GM18909 (cell line): ENCODE data around the gene ZSWIM9.

Source experiments
- ATAC-seq: cut with Tn5 transposase; IDR thresholded peaks from one replicate; pipeline ENCODE4 v1.9.1; 2021; ENCODE audit warnings: mild to moderate bottlenecking; ENCODE audit not compliant: unreplicated experiment, poor library complexity

ZSWIM9 gene

DNA sequence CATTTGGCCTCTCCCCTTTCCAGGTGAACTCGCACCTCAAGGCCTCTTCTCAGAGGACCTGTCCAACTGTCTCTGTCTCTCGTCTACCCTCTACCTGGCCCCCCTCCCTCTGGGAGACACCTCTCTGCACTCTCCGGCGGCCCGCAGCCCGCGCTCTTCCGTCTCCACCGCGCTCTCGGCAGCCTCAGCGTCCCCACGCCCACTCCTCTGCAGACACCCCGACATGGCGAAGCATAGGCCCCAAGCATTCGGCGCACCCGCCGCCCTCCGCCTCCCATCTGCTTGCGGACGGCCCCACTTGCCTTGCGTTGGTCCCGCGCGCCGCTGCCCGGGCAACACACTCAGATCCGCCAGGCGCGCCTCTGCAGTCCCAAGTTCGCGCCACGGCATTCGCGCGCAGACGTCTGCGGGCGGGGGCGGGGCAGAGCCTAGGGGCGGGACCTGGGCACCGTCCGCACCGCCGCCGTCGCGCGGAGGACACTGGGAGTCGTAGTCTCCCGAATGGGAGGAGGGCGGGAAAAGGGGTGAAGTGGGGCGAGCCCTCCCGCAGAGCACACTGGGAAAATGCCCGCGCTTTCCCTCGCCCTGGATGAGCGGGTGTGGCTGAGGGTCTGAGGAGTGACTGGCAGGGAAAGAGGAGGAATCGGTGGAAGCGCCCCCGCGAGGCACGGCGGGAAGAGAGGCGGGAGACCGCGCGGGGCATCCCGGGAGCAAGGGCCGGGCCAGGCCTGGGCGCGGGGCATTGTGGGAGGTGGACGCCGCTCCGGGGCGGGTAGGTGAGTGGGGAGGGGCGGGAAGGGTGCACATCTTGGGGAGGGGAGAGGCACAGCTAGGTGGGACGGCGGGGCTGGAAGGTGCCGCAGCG, at the start of gene ZSWIM9, which contains the start of gene LIG1:
Gene ZSWIM9 (plus strand): TSS at position 742 of the 865 bp plus-strand sequence. CDS start 1,123 bp downstream, outside the sequence.
Gene LIG1 (minus strand): TSS at position 406 of the 865 bp plus-strand sequence. CDS start 4,778 bp downstream, outside the sequence.
- peak; percentile 80 for ATAC-seq

DNA sequence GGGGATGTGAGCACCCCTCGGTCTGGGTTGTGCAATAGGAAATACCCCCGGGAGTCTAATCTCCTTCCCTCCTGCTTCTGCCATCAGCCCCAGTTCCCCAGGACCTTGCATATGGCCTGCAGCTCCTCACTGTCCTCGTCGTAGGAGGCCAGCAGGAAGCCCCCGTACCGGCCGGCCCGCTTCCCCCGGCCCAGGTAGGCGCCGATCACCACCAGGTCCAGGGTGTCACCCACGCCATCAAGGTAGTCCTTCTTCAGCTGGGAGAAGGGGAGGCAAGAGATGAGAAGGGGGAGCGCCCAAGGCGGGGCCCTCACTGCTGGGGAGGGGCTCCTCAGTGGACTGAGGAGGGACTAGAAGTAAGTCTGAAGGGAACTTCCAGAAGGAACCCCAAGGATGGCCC, 49.4 kb upstream of the ZSWIM9 start:
- no peak for ATAC-seq

DNA sequence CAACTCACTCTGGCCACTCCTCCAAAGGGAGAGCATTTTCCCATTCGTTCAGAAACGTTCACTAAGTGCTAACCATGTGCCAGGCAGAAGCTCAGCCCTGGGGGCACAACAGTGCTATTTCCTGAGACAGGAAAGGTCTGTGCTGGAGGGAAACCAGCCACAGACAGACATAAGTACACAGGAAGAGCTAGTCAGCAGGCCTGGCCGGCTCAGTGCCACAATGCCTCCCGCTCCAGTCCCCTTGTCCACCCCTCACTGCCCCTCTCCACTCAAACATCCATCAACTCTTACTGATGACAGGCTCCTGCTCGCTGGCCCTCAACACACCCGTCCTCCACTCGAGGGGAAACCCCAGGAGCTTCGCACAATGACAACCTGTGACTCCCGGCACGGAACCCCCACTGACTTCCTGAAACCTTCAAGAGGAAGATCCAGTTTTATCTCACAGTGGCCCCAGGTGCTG, 48.5 kb upstream of the ZSWIM9 start:
- ATAC-seq = no peak

DNA sequence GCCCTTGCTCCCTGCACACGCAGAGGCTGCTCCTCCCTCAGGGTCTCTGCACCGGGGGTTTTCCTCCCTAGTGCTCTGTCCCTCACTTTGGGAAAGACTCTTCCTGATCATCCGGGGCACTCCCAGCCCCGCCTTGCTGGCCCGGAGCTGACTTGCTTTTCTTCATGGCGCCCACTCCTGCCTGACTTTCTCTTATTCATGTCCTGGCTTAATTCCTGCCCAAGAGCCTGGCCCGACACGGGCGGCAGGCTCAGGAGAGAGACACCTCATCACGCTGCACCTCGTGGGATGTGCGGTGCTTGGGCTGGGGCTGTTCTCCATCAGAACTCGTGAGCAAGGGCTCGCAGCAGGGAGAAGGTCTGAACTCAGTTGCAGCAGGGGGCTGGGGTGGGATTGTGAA, 48.1 kb upstream of the ZSWIM9 start:
- ATAC-seq = no peak

DNA sequence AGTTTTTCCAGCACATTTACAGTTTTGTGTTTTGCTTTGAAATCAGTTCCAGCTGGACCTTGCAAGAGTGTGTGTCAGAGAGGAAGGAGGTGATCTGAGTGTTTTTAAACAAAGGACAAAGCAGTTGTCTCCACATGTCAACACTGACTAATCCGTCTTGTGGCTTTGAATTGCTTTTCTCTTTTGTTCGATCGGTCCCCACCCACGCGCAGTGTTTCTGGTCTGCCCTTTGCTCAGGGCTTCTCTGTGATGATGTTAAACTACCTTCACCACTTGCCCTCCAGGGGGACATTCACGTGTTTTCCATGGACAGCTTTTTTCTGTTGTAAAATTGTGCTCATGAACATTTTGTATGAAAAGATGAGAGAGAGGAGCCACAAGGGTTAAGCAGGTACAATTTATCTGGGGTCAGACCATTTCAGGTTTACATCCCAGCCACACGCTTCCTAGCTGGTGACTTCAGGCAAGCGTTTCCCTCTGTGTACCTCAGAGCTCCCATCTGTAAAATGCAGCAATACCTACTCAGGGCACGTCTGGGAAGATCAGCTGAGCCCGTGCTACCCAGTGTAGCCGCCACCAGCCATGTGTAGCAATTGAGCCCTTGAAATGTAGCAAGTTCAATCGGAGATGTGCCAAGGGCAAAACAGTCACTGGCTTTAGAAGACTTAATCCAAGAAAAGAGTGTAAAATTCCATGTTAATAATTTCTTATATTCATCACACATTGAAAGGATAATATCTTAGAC, 46.4 kb upstream of the ZSWIM9 start:
- no peak for ATAC-seq

DNA sequence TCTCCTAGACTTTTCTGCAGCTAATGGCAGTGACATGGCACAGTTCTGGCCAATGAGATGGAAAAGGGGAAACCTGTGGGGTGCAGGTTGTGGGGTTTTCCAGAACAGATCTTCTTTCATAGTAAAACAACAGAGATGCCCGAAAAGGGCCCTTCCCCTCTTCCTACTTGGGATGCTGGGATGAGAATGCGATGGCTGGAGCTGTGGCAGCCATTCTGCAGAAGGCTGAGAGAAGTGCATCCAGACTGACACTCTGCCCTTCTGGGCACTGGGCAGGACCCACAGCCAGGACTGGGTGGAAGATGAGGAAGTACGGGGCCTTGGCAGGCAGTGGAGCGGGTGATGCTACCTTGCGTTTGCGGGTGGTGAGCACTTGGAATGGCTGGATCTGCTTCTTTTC, 42.9 kb upstream of the ZSWIM9 start:
- ATAC-seq = no peak

DNA sequence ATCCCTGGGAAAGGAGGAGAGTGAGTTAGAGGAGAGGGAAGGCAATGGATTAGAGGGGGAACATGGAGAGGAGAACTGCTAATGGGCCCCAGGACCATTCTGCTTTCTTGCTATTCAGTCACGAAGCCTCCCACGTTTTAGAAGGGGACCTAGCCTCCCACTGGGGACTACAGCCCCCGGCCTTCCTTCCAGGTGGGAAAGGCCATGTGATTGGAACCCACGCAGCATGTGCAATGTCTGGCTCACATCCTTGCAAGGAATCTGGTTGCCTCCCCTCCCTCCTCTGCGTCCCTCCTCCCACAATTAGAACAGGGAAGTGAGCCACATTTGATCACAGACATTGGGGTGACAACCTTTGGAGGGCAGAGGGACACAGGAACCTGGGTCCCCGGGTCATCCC, 37.4 kb upstream of the ZSWIM9 start:
- ATAC-seq = no peak

DNA sequence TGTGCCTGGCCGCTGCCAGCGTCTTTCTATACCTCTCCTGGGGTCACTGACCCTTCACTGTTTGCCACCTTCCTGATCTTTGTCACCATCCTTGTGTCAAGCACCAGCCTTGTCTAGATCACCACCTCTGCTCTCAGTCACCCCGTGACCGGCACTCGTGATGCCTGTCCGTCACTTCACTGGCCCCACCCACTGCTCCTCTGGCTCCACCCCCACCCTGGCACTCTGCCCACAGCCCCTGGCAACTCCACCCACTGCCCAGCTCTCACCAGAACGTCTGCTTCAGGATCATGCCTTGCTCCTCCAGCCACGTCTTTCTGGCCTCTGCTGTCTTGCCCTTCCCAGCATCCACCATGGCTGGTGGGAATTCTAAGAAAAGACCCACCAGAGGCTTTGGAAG, 35.1 kb upstream of the ZSWIM9 start:
- ATAC-seq = no peak

DNA sequence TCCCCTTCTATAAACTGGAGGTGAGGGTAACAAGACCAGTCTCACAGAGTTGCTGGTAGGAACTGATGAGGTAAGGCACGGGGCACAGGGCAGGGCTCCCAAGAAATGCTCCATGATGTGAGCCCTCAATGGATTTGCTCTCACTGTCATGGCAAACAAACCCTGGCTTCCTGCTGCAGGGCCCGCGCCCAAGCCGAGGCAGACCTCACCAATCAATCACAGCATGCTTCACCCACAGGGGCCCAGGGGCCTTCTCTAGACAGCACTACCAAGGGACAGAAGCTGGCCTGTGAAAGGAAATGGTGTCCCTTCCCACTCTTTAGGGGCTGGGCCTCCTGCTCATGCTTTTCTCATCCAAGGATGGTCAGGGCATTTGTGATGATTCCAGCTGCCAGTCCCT, 33.9 kb upstream of the ZSWIM9 start:
- no peak for ATAC-seq

DNA sequence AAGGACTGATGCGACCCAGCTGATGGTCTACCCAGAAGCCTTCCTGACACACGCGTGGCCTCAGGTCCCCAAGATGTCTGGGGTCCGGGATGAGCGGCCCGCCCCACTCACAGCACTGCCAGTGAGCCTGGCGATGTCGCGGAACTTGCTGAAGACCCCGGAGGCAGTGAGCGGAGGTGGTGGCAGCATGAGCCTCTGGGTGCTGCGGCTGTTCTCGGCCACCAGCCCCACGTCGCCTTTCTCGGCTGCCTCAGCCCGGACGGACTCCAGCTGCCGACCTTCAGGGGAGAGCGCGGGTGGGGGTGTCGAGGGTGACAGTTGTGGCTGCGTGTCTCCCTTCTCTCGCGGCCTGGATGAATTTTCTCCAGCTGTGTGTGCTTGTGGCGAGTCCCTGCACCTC, 33.1 kb upstream of the ZSWIM9 start:
- no peak for ATAC-seq

DNA sequence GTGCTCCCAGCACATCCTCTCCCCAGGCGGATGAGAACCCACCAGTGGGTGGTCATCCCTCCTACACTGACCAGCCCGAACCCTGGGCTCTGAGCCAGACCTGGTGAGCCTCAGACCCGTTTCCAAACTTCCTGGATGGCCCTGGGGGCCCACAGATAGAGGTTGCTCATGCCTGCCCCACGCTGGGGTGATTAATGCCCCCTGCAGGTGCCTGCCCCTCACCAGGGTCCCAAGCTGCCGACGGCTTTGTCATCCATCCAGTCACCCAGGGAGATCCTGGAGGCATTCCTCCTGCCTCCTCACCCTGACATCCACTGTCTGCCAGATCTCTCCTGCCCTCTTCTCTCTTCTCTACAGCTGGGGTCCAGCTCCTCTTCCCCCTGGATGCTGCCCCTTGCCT, 31.4 kb upstream of the ZSWIM9 start:
- ATAC-seq = no peak

DNA sequence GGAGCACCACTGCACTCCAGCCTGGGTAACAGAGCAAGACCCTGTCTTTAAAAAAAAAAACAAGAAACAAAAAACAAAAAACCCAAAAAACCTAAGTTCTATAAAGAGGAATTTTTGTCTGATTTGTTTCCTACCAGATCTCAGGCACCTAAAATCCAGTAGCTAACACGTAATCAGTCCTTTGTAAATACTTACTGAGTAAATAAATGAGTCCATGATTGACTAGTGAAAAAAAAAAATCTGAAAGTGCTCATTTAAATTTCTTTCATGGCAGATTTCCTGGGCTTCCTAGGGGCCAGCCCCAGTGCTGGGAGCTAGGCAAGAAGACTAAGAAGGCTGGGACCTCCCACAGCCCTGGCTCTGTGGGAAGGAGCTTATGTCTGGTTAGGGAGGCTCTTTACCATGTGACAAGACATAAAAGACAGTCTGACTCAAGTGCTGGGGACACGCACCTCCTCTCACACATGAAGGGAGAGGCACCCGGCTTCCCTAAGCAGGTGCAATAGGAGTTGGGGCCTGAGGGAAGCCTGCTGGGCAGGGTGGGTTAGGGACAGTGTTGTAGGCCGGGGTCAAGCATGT, 22.8 kb upstream of the ZSWIM9 start:
- ATAC-seq = no peak

DNA sequence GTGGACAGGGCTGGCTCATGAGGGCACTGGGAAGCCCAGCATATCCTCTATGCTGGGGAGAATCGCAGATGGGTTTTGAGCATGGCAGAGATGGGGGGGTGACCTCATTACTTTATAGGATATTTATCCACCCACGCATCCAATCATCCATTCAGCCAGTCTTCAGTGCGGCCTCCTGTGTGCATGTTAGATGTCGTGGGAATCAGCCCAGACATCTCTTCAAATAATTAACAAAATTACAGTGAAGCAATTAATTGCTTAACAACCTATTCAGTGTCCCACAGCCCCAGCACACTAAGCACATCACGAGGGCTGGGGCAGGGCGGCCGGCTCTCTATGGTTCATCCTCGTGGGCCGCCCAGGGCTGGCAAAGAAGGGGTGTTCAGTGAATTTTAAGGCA, 21.9 kb upstream of the ZSWIM9 start:
- ATAC-seq = no peak

DNA sequence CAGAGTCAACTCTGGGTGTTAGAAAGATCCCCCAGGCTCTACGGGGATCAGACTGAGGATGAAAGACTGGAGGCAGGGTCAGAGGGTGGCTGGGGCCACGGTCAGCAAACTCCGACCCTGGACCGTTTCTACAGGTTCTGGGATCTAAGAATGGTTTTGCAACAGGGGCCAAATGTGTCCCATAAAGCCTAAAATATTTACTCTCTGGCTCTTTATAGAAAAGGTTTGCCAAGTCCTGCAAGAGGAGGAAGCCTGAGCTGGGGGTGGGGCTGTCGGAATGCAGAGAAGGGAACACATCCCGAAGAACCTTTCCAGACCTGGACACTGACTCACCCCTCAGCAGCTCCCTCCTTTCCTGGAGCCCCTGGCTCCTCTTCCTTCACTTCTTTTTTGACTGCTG, 21.1 kb upstream of the ZSWIM9 start:
- no peak for ATAC-seq

DNA sequence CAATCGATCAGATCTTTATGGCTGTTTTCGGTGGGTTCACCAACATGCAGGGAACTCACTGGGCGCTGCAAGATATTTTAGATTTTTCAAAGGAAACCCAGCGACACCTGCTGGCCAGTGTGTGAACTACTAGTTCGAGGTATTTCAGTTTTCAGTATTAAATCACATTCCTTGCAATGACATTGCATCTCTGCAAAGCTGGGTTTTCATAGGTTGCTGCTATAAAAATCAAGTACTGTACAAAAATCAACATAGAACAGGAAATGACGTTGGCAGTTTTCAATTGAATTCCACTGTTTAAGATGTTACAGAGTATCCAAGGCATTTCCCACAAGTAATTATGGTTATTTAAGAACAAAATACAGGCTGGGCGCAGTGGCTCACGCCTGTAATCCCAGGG, 17.9 kb upstream of the ZSWIM9 start:
- ATAC-seq = no peak

DNA sequence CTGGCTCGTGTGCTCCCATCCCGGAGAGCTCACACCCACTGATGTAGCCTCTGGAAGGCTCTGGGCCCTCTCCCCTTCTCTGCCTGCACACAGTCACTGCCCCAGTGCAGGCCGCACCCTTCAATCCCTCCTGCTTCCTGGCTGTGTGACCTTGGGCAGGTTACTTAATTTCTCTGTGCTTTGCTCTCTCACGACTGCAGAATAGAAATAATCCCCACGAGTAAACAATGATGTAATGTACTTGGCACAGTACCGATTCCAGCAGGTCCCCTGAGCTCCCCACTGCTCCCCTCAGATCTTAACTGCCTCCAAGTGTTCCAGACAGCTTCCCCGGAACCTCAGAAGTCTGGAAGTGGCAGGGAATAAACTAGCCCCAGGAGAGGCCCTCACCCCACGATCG, 16.5 kb upstream of the ZSWIM9 start:
- no peak for ATAC-seq

DNA sequence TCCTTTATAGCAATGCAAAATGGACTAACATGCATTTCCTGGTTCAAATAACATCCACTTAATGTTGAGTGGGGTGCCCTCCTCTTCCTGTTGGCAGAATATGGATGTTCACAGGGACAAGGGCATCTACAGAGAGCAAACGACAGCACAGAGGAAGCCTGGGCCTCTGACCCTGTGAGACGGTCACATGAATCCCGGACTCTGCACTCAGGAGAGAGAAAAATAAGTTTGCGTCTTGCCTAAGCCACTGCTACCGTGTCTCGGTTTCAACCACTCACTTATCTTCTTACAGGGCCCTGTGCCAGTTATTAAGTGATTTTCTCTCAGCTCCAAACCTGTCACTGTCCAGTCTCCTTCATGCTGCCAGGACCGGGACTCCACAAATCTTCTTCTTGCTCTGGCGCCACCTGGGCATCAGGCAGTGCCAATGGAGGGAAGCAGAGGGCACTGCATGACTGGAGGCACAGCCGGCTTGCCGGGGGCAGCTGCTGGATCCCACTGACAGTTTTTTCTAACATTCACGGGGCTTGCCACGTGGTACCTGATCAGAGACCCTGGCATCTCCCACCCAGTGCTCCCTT, 12.2 kb upstream of the ZSWIM9 start:
- ATAC-seq = no peak

DNA sequence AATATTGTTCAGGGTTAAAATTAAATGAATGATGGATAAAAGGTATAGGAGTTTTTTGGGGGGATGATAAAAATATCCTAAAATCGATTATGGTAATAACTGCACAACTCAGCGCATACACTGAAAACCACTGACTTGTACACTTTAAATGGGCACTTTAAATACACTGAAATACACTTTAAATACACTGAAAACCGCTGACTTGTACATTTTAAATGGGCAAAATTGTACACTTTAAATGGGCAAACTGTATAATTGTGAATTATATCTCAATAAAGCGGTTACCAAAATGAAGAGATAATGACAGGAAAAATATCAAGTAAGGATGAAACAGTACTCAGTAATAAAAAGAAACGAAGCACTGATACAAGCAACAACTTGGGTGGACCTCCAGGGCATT, 1.8 kb upstream of the ZSWIM9 start:
- no peak for ATAC-seq

DNA sequence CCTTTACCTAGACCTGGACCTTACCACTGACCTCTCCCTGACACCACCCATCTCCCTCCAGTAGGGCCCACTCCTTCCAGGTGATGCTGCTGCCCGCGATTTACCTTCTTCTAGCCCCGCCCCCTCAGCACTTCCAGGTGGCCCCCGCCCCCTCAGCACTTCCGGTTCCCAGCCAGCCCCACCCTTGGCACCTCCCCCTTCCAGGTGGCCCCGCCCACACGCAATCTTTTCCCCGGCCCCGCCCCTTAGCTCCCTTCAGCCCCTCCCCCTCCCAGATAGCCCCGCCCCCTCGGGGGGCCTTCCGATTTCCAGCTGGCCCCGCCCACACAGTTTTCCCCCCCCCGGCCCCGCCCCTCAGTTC, 922 bp upstream of the ZSWIM9 start:
- peak; percentile 11 for ATAC-seq

DNA sequence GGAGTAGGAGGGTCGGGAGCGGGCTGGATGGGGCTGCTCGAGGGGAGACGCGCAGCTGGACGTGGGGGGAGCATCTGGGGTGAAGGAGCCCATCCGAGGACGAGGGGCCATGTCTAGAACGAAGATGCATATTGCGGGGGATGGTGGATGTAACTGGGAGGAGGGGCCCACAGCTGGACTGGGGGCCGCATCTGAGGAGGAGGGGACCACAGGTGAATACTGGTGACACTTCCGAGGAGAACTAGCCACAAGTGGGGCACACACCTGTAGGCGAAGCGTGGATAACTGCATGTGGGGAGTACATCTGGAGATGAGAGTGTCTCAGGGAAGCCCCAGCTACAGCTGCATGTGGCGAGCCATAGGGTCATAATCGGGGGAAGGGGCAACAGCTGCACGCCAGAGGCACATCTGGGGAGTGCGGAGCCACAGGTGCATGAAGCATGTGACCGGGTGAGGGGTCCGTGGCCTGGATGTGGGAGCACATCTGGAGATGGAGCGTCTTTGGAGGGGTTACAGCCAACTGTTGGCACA, 402 bp downstream of the ZSWIM9 start:
- ATAC-seq = peak; percentile 14

DNA sequence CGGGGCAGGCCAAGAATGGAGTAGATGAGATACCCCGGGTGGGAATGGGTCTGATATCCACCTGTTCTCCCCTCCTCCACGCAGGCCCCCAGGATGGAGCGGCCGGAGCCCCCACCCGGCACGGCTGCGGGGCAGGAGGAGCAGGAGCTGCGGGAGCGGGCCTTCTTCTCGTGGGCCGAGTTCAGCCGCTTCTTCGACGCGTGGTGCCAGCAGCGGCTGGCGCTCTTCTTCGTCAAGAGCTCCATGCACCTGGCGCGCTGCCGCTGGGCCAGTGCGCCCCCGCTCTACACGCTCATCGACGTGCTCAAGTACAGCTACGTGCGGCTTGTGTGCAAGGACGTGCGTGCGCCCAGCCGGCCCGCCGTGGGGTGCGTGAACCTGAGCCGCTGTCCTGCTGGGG, 1.2 kb downstream of the ZSWIM9 start:
- no peak for ATAC-seq
